HG02759 (cell line): ENCODE data around the gene SEC14L5.

Source experiments
- ATAC-seq: cut with Tn5 transposase; IDR thresholded peaks from one replicate; pipeline ENCODE4 v1.9.1; 2021; ENCODE audit warnings: mild to moderate bottlenecking, moderate library complexity; ENCODE audit not compliant: unreplicated experiment

SEC14L5 gene

GRCh38 chr16:4981473-4981872, 23.3 kb downstream of the SEC14L5 start:
- ATAC-seq = no peak

- ATAC-seq = no peak
These were observed 24.1 kb downstream of the SEC14L5 start for GRCh38 chr16:4982056-4982867.

- no peak for ATAC-seq
These were observed 26.3 kb downstream of the SEC14L5 start for GRCh38 chr16:4984174-4984990.

- no peak for ATAC-seq
These were observed 29.1 kb downstream of the SEC14L5 start for GRCh38 chr16:4987250-4987579.

GRCh38 chr16:4987580-4988374, 29.6 kb downstream of the SEC14L5 start:
- ATAC-seq = no peak

- no peak for ATAC-seq
These were observed 30.5 kb downstream of the SEC14L5 start for GRCh38 chr16:4988647-4989046.

GRCh38 chr16:4989391-4990006, 31.4 kb downstream of the SEC14L5 start:
- ATAC-seq = no peak

- ATAC-seq = no peak
These were observed 32.3 kb downstream of the SEC14L5 start for GRCh38 chr16:4990415-4990814.

GRCh38 chr16:4991754-4992153, 33.6 kb downstream of the SEC14L5 start:
- ATAC-seq = no peak

GRCh38 chr16:4994719-4995434, 36.7 kb downstream of the SEC14L5 start:
- no peak for ATAC-seq

- ATAC-seq = no peak
These were observed 42.5 kb downstream of the SEC14L5 start for GRCh38 chr16:5000573-5001001.

- no peak for ATAC-seq
These were observed 43.4 kb downstream of the SEC14L5 start for GRCh38 chr16:5001571-5001970.

- no peak for ATAC-seq
These were observed 43.9 kb downstream of the SEC14L5 start for GRCh38 chr16:5001986-5002385.

GRCh38 chr16:5002699-5003143, 44.6 kb downstream of the SEC14L5 start:
- ATAC-seq = no peak

GRCh38 chr16:5003211-5003610, 45.1 kb downstream of the SEC14L5 start:
- no peak for ATAC-seq

GRCh38 chr16:5003828-5004227, 45.7 kb downstream of the SEC14L5 start:
- ATAC-seq = no peak

- ATAC-seq = no peak
These were observed 46.2 kb downstream of the SEC14L5 start for GRCh38 chr16:5004311-5004710.

GRCh38 chr16:5005916-5006315, 47.8 kb downstream of the SEC14L5 start:
- ATAC-seq = no peak

GRCh38 chr16:5006348-5007193, 48.4 kb downstream of the SEC14L5 start:
- ATAC-seq = no peak
